HG02642 (cell line): ENCODE data around the gene ARFGEF3.

ENCODE experiments used
- ATAC-seq: cut with Tn5 transposase; IDR thresholded peaks from one replicate; pipeline ENCODE4 v1.9.1; 2021; ENCODE audit warnings: mild to moderate bottlenecking; ENCODE audit not compliant: unreplicated experiment, poor library complexity

Gene ARFGEF3

GRCh38 chr6:138296786-138297185, 135.0 kb downstream of the ARFGEF3 start:
- ATAC-seq, result no peak

- ATAC-seq, result no peak
Measured at GRCh38 chr6:138297761-138298298, 136.1 kb downstream of the ARFGEF3 start.

GRCh38 chr6:138300469-138300868, 138.7 kb downstream of the ARFGEF3 start:
- ATAC-seq, result no peak

- no peak for ATAC-seq
Measured at GRCh38 chr6:138302554-138302953, 140.8 kb downstream of the ARFGEF3 start.

- no peak for ATAC-seq
Measured at GRCh38 chr6:138307352-138307751, 145.6 kb downstream of the ARFGEF3 start.

GRCh38 chr6:138307816-138308730, 146.3 kb downstream of the ARFGEF3 start:
- ATAC-seq, result no peak

GRCh38 chr6:138308731-138309110, 147.0 kb downstream of the ARFGEF3 start:
- no peak for ATAC-seq

- no peak for ATAC-seq
Measured at GRCh38 chr6:138309695-138310094, 148.0 kb downstream of the ARFGEF3 start.

GRCh38 chr6:138310294-138310693, 148.6 kb downstream of the ARFGEF3 start:
- no peak for ATAC-seq

GRCh38 chr6:138310821-138311220, 149.1 kb downstream of the ARFGEF3 start:
- ATAC-seq, result no peak

- ATAC-seq, result no peak
Measured at GRCh38 chr6:138311268-138311667, 149.5 kb downstream of the ARFGEF3 start.

GRCh38 chr6:138318741-138319375, 157.1 kb downstream of the ARFGEF3 start:
- ATAC-seq, result no peak

- no peak for ATAC-seq
Measured at GRCh38 chr6:138321934-138322333, 160.2 kb downstream of the ARFGEF3 start.

- no peak for ATAC-seq
Measured at GRCh38 chr6:138323821-138324220, 162.1 kb downstream of the ARFGEF3 start.

GRCh38 chr6:138328210-138328609, 166.5 kb downstream of the ARFGEF3 start:
- ATAC-seq, result no peak

- no peak for ATAC-seq
Measured at GRCh38 chr6:138330763-138331162, 169.0 kb downstream of the ARFGEF3 start.

GRCh38 chr6:138331444-138331843, 169.7 kb downstream of the ARFGEF3 start:
- ATAC-seq, result no peak

- no peak for ATAC-seq
Measured at GRCh38 chr6:138331984-138332383, 170.2 kb downstream of the ARFGEF3 start.

- no peak for ATAC-seq
Measured at GRCh38 chr6:138334000-138334399, 172.3 kb downstream of the ARFGEF3 start.

GRCh38 chr6:138334963-138335362, 173.2 kb downstream of the ARFGEF3 start:
- ATAC-seq, result no peak

- no peak for ATAC-seq
Measured at GRCh38 chr6:138336221-138336620, 174.5 kb downstream of the ARFGEF3 start.
